GM06990 (cell line): ENCODE data around the gene STRADA.

Source experiments
- DNase-seq: peaks from one replicate; pipeline ENCODE4 v3.0.0-alpha.2; 2011; ENCODE audit not compliant: insufficient read length; ENCODE audit errors: extremely low read depth
- H3K27me3 ChIP-seq: replicated peaks from 2 replicates; pipeline ENCODE4 v1.6.0; 2011; ENCODE audit warnings: low read length; ENCODE audit not compliant: control insufficient read depth, insufficient read depth
- H3K36me3 ChIP-seq: 2 replicates; pipeline ENCODE4 v1.5.1; 2011; ENCODE audit warnings: low read length; ENCODE audit not compliant: control insufficient read depth, insufficient read depth
- H3K4me3 ChIP-seq: replicated peaks from 2 replicates; pipeline ENCODE4 v1.5.1; 2011; ENCODE audit warnings: low read depth, mild to moderate bottlenecking, control low read depth, low read length
- CTCF ChIP-seq: IDR thresholded peaks from 2 replicates; pipeline ENCODE4 v1.5.1; 2011; ENCODE audit warnings: low read length, control low read depth, mild to moderate bottlenecking, inconsistent platforms; ENCODE audit not compliant: insufficient read depth, poor library complexity, severe bottlenecking

The STRADA gene

GRCh38 chr17:63774141-63774968 is 32.8 kb upstream of the STRADA start, which contains the start of gene DDX42:
Gene DDX42, plus strand, starts transcription at chr17:63774170. Its CDS starts 12,880 bp downstream, at chr17:63787050.
- Histone ChIP-seq H3K4me3 (peak within 1 kb of the TSS; percentile 96), H3K27me3 (no peaks in the 10 kb centered on the region), H3K36me3 (peaks cover 4% of the 10 kb centered on the region)
- TF ChIP-seq CTCF, result no peak
- DNase-seq, result no peak

- Histone ChIP-seq H3K27me3 (no peaks in the 10 kb centered on the region), H3K36me3 (peaks cover 4% of the 10 kb centered on the region), H3K4me3 (peak within 1 kb of the TSS; percentile 96)
- DNase-seq, result peak; percentile 99
- no peak for TF ChIP-seq CTCF
Measured at GRCh38 chr17:63773272-63774140, 31.9 kb upstream of the STRADA start, which contains the start of gene CCDC47. Gene CCDC47, minus strand, starts transcription at chr17:63773597. Its CDS starts 7,422 bp downstream, at chr17:63766175.

GRCh38 chr17:63772801-63773271 is 31.2 kb upstream of the STRADA start:
- no peak for DNase-seq
- Histone ChIP-seq H3K27me3 (no peaks in the 10 kb centered on the region), H3K4me3 (peak overlapping the region; percentile 96), H3K36me3 (peaks cover under 1% of the 10 kb centered on the region)
- TF ChIP-seq CTCF, result no peak

- DNase-seq, result no peak
- no peaks in the 10 kb centered on the region; the same call in 1 of the 2 replicates for H3K36me3 ChIP-seq
- no peak overlapping the region for H3K4me3 ChIP-seq
- H3K27me3 ChIP-seq, result no peaks in the 10 kb centered on the region
- no peak for TF ChIP-seq CTCF
Measured at GRCh38 chr17:63768433-63768832, 26.8 kb upstream of the STRADA start.

- no peak for TF ChIP-seq CTCF
- H3K36me3 ChIP-seq, result no peaks in the 10 kb centered on the region; the same call in none of the 2 replicates
- H3K4me3 ChIP-seq, result no peak overlapping the region
- no peak for DNase-seq
- no peaks in the 10 kb centered on the region for H3K27me3 ChIP-seq
Measured at GRCh38 chr17:63766754-63767153, 25.2 kb upstream of the STRADA start.
